Measurements from ENCODE around the gene CIAO1.

The CIAO1 gene

GRCh38 chr2:96317584-96317997, 51.6 kb downstream of the CIAO1 start:
- Histone ChIP-seq H2AK5ac (ENCODE audit: low read length) (no peak overlapping the region), H2BK5ac (ENCODE audit: low read length) (no peak overlapping the region), H3K27ac (ENCODE audit: low read depth, low read length) (no peak overlapping the region), H3K18ac (ENCODE audit: low read length) (no peak overlapping the region), H3K79me1 (ENCODE audit: low read length) (no peaks in the 10 kb centered on the region), H3K23ac (ENCODE audit: low read length) (no peak overlapping the region), H4K5ac (ENCODE audit: low read length) (no peak overlapping the region), H2BK120ac (ENCODE audit: low read depth, low read length) (no peak overlapping the region), H3K4me3 (ENCODE audit: low read length) (no peak overlapping the region), H3K27me3 (ENCODE audit: insufficient read depth, low read length, poor library complexity) (peaks cover 12% of the 10 kb centered on the region), H4K8ac (ENCODE audit: low read depth, low read length) (no peak overlapping the region), H3K4ac (ENCODE audit: low read depth, low read length) (no peak overlapping the region), H3K36me3 (ENCODE audit: control insufficient read depth, insufficient read depth, low read length) (no peaks in the 10 kb centered on the region), H2BK15ac (replicated peaks; ENCODE audit: low read depth) (no peak overlapping the region), H3K79me2 (ENCODE audit: control insufficient read depth, insufficient read depth, low read length) (no peaks in the 10 kb centered on the region), H3K9ac (ENCODE audit: low read length) (no peak overlapping the region), H3K4me2 (ENCODE audit: low read length) (no peak overlapping the region), H3K4me1 (ENCODE audit: control insufficient read depth, low read depth, low read length) (peaks cover 2% of the 10 kb centered on the region), H3K56ac (ENCODE audit: low read length) (no peak overlapping the region)
- DNase-seq = no peak
- no CpG with 5 or more reads among the region's 4 CpGs for WGBS (ENCODE audit: extremely low coverage, insufficient coverage, low lambda C conversion rate)

GRCh38 chr2:96318723-96319122, 52.7 kb downstream of the CIAO1 start:
- WGBS (ENCODE audit: extremely low coverage, insufficient coverage, low lambda C conversion rate) = no CpG with 5 or more reads among the region's 4 CpGs
- Histone ChIP-seq H3K23ac (ENCODE audit: low read length) (no peak overlapping the region), H3K4me2 (ENCODE audit: low read length) (no peak overlapping the region), H2BK15ac (replicated peaks; ENCODE audit: low read depth) (no peak overlapping the region), H3K56ac (ENCODE audit: low read length) (no peak overlapping the region), H3K79me2 (ENCODE audit: control insufficient read depth, insufficient read depth, low read length) (no peaks in the 10 kb centered on the region), H3K27ac (ENCODE audit: low read depth, low read length) (no peak overlapping the region), H3K4me1 (ENCODE audit: control insufficient read depth, low read depth, low read length) (peaks cover 2% of the 10 kb centered on the region), H3K9ac (ENCODE audit: low read length) (no peak overlapping the region), H4K8ac (ENCODE audit: low read depth, low read length) (no peak overlapping the region), H3K4ac (ENCODE audit: low read depth, low read length) (no peak overlapping the region), H4K5ac (ENCODE audit: low read length) (no peak overlapping the region), H3K4me3 (ENCODE audit: low read length) (no peak overlapping the region), H3K36me3 (ENCODE audit: control insufficient read depth, insufficient read depth, low read length) (no peaks in the 10 kb centered on the region), H2BK5ac (ENCODE audit: low read length) (no peak overlapping the region), H3K27me3 (ENCODE audit: insufficient read depth, low read length, poor library complexity) (peaks cover 18% of the 10 kb centered on the region), H3K18ac (ENCODE audit: low read length) (no peak overlapping the region), H3K79me1 (ENCODE audit: low read length) (no peaks in the 10 kb centered on the region), H2BK120ac (ENCODE audit: low read depth, low read length) (no peak overlapping the region), H2AK5ac (ENCODE audit: low read length) (no peak overlapping the region)
- no peak for DNase-seq

- H3K18ac ChIP-seq (ENCODE audit: low read length) = no peak overlapping the region
- no peak for DNase-seq
- H3K27me3 ChIP-seq (ENCODE audit: insufficient read depth, low read length, poor library complexity) = peaks cover 18% of the 10 kb centered on the region
- no peak overlapping the region for H2BK120ac ChIP-seq (ENCODE audit: low read depth, low read length)
- WGBS (ENCODE audit: extremely low coverage, insufficient coverage, low lambda C conversion rate) = no CpG with 5 or more reads among the region's 1 CpG
- H3K4ac ChIP-seq (ENCODE audit: low read depth, low read length) = no peak overlapping the region
- no peak overlapping the region for H3K23ac ChIP-seq (ENCODE audit: low read length)
- H2AK5ac ChIP-seq (ENCODE audit: low read length) = no peak overlapping the region
- no peak overlapping the region for H4K8ac ChIP-seq (ENCODE audit: low read depth, low read length)
- H3K27ac ChIP-seq (ENCODE audit: low read depth, low read length) = no peak overlapping the region
- H3K4me3 ChIP-seq (ENCODE audit: low read length) = no peak overlapping the region
- H2BK15ac ChIP-seq (replicated peaks; ENCODE audit: low read depth) = no peak overlapping the region
- H3K4me1 ChIP-seq (ENCODE audit: control insufficient read depth, low read depth, low read length) = peaks cover 2% of the 10 kb centered on the region
- H2BK5ac ChIP-seq (ENCODE audit: low read length) = no peak overlapping the region
- no peak overlapping the region for H4K5ac ChIP-seq (ENCODE audit: low read length)
- H3K79me1 ChIP-seq (ENCODE audit: low read length) = no peaks in the 10 kb centered on the region
- H3K36me3 ChIP-seq (ENCODE audit: control insufficient read depth, insufficient read depth, low read length) = no peaks in the 10 kb centered on the region
- no peak overlapping the region for H3K4me2 ChIP-seq (ENCODE audit: low read length)
- H3K9ac ChIP-seq (ENCODE audit: low read length) = no peak overlapping the region
- no peak overlapping the region for H3K56ac ChIP-seq (ENCODE audit: low read length)
- no peaks in the 10 kb centered on the region for H3K79me2 ChIP-seq (ENCODE audit: control insufficient read depth, insufficient read depth, low read length)
These were observed 53.4 kb downstream of the CIAO1 start for GRCh38 chr2:96319396-96319795.

GRCh38 chr2:96320326-96320725, 54.3 kb downstream of the CIAO1 start:
- H3K27me3 ChIP-seq (ENCODE audit: insufficient read depth, low read length, poor library complexity) = peaks cover 18% of the 10 kb centered on the region

GRCh38 chr2:96320728-96321622, 55.0 kb downstream of the CIAO1 start:
- Histone ChIP-seq H3K27me3 (ENCODE audit: insufficient read depth, low read length, poor library complexity) (peaks cover 18% of the 10 kb centered on the region), H2BK5ac (ENCODE audit: low read length) (no peak overlapping the region), H3K4me1 (ENCODE audit: control insufficient read depth, low read depth, low read length) (peaks cover 5% of the 10 kb centered on the region), H3K4ac (ENCODE audit: low read depth, low read length) (no peak overlapping the region), H3K4me3 (ENCODE audit: low read length) (peak overlapping the region; percentile 9), H3K56ac (ENCODE audit: low read length) (peak overlapping the region; percentile 78), H3K9ac (ENCODE audit: low read length) (peak overlapping the region; percentile 56), H3K36me3 (ENCODE audit: control insufficient read depth, insufficient read depth, low read length) (no peaks in the 10 kb centered on the region), H3K18ac (ENCODE audit: low read length) (no peak overlapping the region), H3K4me2 (ENCODE audit: low read length) (peak overlapping the region; percentile 49), H2BK120ac (ENCODE audit: low read depth, low read length) (no peak overlapping the region), H2BK15ac (replicated peaks; ENCODE audit: low read depth) (no peak overlapping the region), H4K5ac (ENCODE audit: low read length) (no peak overlapping the region), H3K79me2 (ENCODE audit: control insufficient read depth, insufficient read depth, low read length) (no peaks in the 10 kb centered on the region), H3K79me1 (ENCODE audit: low read length) (peaks cover 1% of the 10 kb centered on the region), H2AK5ac (ENCODE audit: low read length) (no peak overlapping the region), H3K23ac (ENCODE audit: low read length) (peak overlapping the region; percentile 15), H3K27ac (ENCODE audit: low read depth, low read length) (no peak overlapping the region), H4K8ac (ENCODE audit: low read depth, low read length) (no peak overlapping the region)
- DNase-seq = peak; percentile 54
- no CpG with 5 or more reads among the region's 41 CpGs for WGBS (ENCODE audit: extremely low coverage, insufficient coverage, low lambda C conversion rate)

More at GRCh38 chr2:96320326-96320725, 54.3 kb downstream of the CIAO1 start:
- Histone ChIP-seq H3K56ac (ENCODE audit: low read length) (no peak overlapping the region), H3K18ac (ENCODE audit: low read length) (no peak overlapping the region), H3K27ac (ENCODE audit: low read depth, low read length) (no peak overlapping the region), H2AK5ac (ENCODE audit: low read length) (no peak overlapping the region), H3K4me2 (ENCODE audit: low read length) (no peak overlapping the region), H3K4ac (ENCODE audit: low read depth, low read length) (no peak overlapping the region), H3K79me2 (ENCODE audit: control insufficient read depth, insufficient read depth, low read length) (no peaks in the 10 kb centered on the region), H3K9ac (ENCODE audit: low read length) (no peak overlapping the region), H3K4me1 (ENCODE audit: control insufficient read depth, low read depth, low read length) (peaks cover 5% of the 10 kb centered on the region), H2BK120ac (ENCODE audit: low read depth, low read length) (no peak overlapping the region), H2BK15ac (replicated peaks; ENCODE audit: low read depth) (no peak overlapping the region), H3K79me1 (ENCODE audit: low read length) (no peaks in the 10 kb centered on the region), H2BK5ac (ENCODE audit: low read length) (no peak overlapping the region), H3K4me3 (ENCODE audit: low read length) (no peak overlapping the region), H3K23ac (ENCODE audit: low read length) (no peak overlapping the region), H4K5ac (ENCODE audit: low read length) (no peak overlapping the region), H3K36me3 (ENCODE audit: control insufficient read depth, insufficient read depth, low read length) (no peaks in the 10 kb centered on the region), H4K8ac (ENCODE audit: low read depth, low read length) (no peak overlapping the region)
- WGBS (ENCODE audit: extremely low coverage, insufficient coverage, low lambda C conversion rate) = no CpG with 5 or more reads among the region's 3 CpGs
- no peak for DNase-seq

All from mesendoderm (in vitro differentiated cells).